GM21367 (cell line): ENCODE data around the gene TMEM132E.

Source experiments
- ATAC-seq: cut with Tn5 transposase; IDR thresholded peaks from one replicate; pipeline ENCODE4 v1.9.1; 2021; ENCODE audit not compliant: unreplicated experiment

Gene TMEM132E

DNA sequence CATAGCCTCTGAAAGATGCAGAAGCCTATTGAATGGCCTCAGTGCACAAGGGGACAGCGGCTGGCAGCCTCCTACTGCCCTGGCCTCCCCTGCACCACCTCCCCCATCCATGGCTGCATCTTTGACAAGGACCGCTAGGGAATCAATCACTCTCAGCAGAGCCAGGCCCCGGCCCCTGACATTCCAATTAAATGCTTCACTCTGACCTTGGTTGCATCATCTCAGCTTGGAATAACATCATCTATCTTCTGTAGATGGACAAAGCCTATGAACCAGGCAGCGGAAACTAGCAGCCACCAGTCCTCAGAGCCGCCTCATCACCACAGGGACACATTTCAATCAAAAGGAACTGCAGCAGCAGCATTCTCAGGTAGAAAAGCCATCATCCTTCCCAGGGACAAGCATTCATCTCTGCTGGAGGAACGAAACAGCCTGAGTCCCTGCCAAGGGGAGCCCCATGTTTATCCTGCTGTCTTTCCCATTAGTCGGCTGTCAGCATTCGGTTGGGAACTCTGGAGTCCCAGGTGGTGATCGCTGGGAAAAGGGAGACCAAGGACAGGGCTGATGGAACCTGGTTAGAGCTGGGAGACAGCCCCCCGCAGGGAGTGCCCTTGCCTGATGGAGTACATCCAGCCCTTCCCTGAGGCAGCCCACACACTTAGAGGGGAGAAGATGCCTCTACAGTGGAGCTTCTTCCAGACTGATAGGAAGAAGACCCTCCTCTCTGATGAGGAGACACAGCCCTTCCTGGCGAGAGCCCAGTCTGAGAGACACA is 11.5 kb upstream of the TMEM132E start:
- no peak for ATAC-seq

DNA sequence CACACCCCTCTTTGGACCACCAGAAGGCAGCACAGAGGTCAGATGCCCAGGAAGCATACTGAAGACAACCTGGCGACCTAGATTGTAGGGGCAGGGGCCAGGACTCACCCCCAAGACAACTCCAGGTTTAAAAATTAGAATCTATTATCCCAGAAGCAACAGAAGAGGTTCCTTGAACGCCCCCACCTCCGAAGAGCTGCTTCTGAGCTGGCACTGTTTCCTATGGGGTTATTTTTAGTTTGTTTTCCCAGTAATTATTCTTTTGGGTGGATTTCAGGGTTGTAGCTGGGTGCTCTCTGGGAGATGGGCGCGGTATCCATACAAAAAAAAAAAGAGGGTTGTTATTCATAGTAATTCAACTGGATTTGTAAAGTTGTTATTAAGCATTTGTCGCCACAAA is 10.4 kb upstream of the TMEM132E start:
- no peak for ATAC-seq

DNA sequence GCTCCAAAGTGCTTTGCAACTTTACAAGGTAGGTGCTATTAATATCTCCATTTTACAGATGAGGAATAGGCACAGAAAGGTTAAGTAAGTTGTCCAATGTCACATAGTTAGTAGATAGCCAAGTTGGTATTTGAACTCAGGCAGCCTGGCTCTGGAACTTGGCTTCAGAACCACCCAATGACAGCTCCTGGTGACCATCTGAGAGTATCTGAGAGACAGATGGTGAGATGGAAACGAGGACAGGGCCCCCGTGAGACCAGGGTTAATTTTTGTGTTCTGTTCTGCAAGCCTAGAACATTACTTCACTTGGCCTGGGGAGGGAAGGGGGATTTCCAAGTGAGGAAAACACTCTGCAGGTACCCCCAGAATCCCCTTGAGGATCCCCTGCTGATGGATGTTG is 9.8 kb upstream of the TMEM132E start:
- ATAC-seq, result no peak

- no peak for ATAC-seq
Observed at GRCh38 chr17:34570506-34570905, 8.9 kb upstream of the TMEM132E start.

GRCh38 chr17:34571428-34572130 is 7.8 kb upstream of the TMEM132E start:
- ATAC-seq, result no peak

GRCh38 chr17:34572483-34572882 is 6.9 kb upstream of the TMEM132E start:
- no peak for ATAC-seq

- no peak for ATAC-seq
Observed at GRCh38 chr17:34575182-34575581, 4.2 kb upstream of the TMEM132E start.

- no peak for ATAC-seq
Observed at GRCh38 chr17:34578016-34578415, 1.4 kb upstream of the TMEM132E start.

DNA sequence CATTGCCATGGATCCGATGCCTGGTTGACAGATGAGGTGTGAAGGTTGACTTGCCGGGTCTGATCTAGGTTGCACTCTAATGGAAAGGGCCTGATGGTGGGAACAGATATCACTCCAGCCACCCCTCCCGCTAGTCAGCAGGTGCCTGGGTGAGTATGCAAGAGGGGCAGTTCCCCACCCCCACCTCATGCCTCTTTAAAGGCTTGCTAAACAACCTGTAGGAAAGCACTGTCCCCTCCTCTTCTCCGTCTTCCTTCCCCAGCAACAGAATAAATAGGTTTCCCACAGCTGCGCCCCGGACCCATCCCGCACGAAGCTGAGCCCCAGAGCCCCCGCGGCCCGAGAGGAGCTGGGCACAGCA is 746 bp upstream of the TMEM132E start:
- no peak for ATAC-seq

GRCh38 chr17:34579979-34580684 is 750 bp downstream of the TMEM132E start:
- no peak for ATAC-seq

- no peak for ATAC-seq
Observed at GRCh38 chr17:34580685-34581445, 1.5 kb downstream of the TMEM132E start.

DNA sequence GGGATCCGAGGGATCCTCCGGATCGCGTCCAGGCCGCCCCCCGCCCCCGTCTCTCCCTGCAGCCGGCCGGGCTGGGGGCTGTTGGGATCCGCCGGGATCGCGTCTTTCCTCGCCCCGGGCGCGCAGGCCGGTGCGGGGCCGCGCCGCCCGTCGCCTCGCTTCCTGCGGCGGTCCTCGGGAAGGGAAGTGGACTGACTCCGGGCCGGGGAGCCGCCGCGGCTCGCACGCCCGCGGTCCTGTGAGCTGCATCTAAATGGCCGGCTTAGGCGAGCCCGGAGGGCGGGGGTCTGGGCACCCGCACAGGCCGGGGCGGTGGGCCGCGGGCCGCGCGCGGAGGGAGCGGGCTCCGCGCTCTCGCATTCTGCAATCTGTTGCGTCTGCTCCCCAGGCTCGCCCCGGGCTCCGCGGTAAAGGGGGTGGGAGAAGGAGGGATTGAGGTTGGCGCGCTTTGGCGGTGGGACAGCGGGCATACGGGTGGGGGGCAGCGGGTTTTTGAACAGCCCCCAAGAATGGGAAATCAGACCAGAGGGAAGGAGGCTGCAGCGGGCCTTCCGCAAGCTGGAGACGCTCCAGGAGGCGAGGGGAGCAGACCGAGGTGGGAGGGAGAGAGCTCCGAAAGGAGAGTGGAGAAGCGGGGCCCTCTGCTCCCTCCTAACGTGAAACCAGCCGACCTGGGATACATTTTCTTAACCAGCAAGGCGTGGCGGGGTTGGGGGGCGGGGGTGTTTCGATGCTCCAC is 2.2 kb downstream of the TMEM132E start:
- ATAC-seq, result no peak

- ATAC-seq, result no peak
Observed at GRCh38 chr17:34582185-34582900, 3.0 kb downstream of the TMEM132E start.

DNA sequence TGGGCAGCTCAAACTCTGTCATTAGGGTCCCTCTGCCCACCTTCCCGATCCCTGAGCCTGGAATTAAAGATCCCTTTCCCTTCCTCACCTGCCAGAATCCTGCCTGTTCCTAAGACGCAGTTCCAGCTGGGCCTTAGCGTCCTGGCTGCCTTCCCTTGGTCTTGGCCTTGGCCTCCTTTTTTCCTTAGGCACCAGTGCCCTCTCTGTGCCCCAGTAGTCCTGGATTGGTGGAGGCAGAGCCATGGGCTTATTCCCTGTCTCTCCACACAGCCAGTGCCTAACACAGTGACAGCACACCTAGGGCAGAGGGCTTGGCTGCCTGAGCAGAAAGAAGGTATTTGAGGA is 3.5 kb downstream of the TMEM132E start:
- ATAC-seq, result no peak

DNA sequence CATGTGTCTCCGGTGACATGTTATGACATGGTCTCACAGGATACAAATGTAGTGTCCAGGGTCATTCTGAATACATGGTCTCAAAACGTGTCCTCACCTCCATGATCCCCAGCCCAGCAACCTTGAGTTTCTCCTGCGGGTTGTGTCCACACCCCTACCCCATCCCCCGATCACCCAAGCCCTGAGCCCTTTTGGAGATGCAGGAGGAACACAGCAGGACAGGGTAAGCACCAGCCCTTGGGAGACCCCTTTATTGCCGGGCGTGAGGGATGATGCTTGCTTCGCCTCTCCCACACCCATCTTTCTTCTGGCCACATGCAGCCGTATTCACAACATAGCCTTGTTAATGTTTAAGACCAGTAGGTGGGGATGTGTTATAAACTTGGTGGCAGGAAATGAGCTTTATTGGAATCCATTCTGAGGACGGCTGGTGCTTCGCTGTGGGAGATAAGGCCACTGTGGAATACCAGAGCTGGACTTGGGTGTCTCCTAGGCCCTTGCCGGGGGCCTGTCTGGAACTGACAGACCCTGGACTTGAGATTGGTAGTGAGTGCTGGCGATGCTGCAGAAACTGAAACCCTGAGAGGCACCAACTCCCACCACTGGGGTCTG is 5.5 kb downstream of the TMEM132E start:
- ATAC-seq, result no peak

DNA sequence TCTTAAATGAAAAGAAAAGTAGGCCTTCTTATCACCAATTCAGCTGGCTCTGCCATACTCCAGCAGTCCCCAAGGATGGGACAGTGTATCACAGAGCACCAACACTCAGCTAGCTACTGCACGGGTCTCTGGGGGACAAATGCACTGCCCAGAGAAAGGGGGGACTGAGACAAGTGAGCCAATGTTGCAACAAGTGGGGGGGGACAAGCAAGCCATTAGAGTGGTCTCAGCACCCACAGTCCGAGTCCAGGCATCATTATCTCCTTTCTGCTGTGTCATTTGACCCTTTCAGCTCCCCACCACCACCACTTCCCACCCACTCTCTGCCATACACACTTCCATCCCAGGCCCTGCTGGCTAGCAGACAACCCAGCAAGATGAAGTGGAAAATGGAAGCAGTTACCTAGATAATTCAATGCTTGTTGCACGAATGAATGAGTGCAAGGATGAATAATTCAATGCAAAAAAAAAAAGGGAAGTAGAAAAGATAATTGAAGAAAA is 7.0 kb downstream of the TMEM132E start:
- ATAC-seq, result no peak

DNA sequence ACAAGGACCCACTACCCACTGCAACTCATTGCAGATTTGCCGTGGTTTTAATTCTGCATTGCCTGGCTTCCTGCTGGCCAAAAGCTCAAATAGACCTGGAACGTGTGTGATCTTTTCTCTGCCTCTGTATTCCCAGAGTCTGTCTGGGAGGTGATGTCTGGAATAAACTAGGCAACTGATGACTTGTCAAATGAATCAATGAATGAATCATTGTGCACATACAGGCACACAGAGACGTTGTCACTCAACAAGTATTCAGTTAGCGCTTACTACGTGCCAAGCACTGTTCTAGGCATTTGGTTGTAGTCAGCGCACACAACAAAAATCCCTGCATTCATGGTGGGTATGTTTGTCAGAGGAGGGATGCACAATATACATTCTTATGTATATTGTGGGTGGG is 8.9 kb downstream of the TMEM132E start:
- no peak for ATAC-seq

GRCh38 chr17:34589120-34589965 is 10.0 kb downstream of the TMEM132E start:
- ATAC-seq, result no peak

- ATAC-seq, result no peak
Observed at GRCh38 chr17:34592002-34592401, 12.6 kb downstream of the TMEM132E start.
